ENCODE results near the gene ANKRD55.
"Not testable (repeated sequence)": the region's sequence is repeated elsewhere in the genome, so short reads cannot be mapped to it uniquely, and the experiment has no call there.

The ANKRD55 gene

GRCh38 chr5:56142614-56143372 lies 90.3 kb downstream of the ANKRD55 start:
- DNase-seq: peak; percentile 41

- DNase-seq: no peak
These were observed 90.9 kb downstream of the ANKRD55 start for GRCh38 chr5:56142233-56142613.

GRCh38 chr5:56140073-56140472 lies 93.1 kb downstream of the ANKRD55 start:
- no peak for DNase-seq

- no peak for DNase-seq
These were observed 102.5 kb downstream of the ANKRD55 start for GRCh38 chr5:56130664-56131063.

- DNase-seq: no peak
These were observed 103.8 kb downstream of the ANKRD55 start for GRCh38 chr5:56129288-56129687.

- DNase-seq: peak; percentile 68
These were observed 105.0 kb downstream of the ANKRD55 start for GRCh38 chr5:56128113-56128512.

GRCh38 chr5:56126487-56127179 lies 106.5 kb downstream of the ANKRD55 start:
- DNase-seq: no peak

DNA sequence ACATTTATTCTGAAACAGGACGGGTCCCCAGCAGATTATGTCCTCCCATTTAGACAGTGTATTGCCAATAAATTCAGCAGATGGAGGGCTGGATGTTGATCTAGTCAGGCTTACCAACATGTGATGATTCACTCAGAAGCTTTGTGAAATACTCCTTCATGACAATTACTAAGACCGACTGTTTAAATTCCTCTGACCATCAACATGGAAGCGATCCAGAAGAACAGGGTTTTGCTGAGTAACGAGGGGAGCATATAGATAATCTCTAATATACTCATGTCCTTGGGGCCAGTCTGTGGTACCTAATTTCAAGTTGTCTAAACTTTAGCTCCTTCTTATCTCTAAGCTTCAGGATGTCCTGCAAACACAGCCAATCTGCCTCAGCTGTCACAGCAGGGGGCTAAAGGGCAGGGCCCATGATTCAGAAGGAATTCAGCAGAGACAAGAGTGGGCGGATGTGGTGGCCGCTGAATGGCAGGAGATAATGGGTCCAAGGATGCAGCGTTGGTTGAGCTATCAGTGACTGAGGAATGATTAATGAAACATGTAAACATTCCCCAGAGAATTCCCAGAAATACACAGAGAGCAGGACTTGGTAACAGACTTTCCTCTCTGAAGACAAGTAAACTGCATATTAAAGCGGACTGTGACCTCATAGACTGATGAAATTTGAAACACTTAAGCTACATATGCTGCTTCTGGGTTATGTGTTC lies 109.4 kb downstream of the ANKRD55 start:
- no peak for DNase-seq

GRCh38 chr5:56122360-56122985 lies 110.7 kb downstream of the ANKRD55 start:
- not testable (repeated sequence) for DNase-seq

DNA sequence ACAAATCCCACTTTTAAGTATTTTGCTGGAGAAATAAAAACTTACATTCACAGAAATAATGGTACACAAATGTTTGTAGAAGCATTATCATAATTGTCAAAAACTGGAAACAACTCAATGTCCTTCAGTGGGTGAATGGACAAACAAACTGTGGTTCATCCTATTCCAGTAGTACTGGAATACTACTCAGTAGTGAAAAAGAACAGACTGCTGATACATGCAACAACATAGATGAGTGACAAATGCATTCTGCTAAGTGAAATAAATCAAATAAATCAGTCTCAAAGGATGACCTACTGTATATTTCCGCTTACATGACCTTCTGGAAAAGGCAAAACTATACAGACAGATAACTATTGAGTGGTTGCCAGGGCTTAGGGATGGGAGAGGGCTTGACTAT lies 114.1 kb downstream of the ANKRD55 start:
- no peak for DNase-seq

DNA sequence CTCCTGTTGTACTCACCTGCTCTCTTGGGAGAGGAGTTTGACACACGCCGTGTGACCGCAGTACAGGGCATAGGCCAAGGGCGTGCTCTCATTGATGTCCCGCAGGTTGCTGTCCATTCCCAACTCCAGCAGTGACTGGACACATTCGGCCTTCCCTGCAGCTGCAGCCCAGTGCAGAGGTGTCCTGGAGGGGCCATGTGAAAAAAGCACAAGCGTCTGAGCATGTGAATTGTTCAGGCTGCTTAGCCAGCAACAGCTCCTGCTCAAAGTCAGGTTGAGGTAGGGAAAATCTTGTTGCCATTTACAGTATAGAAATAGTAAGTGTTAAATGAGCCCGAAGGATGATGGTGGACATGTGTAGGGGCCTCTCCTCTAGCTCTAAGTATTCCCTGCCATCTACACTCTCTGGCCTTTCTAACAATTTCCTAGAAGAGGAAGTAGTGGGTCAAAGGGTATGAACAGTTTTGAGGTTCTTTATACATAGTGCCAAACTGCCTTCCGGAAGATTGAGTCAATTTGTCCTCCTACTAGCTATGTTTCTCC lies 116.5 kb downstream of the ANKRD55 start:
- DNase-seq: no peak

DNA sequence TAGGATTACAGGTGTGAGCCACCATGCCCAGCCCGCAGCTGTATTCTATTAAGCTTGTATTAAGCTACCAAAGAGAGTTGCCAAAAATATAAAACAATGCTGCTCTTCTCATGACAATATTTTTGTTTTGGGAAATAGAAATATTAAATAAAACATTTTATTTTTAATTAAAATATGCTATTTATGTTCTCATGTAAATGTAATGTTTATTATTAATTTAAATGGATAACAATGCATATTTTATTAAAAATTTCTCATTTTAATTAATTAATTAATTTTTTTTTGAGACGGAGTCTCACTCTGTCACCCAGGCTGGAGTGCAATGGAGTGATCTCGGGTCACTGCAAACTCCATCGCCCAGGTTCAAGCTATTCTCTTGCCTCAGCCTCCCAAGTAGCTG lies 117.5 kb downstream of the ANKRD55 start:
- no peak for DNase-seq

DNA sequence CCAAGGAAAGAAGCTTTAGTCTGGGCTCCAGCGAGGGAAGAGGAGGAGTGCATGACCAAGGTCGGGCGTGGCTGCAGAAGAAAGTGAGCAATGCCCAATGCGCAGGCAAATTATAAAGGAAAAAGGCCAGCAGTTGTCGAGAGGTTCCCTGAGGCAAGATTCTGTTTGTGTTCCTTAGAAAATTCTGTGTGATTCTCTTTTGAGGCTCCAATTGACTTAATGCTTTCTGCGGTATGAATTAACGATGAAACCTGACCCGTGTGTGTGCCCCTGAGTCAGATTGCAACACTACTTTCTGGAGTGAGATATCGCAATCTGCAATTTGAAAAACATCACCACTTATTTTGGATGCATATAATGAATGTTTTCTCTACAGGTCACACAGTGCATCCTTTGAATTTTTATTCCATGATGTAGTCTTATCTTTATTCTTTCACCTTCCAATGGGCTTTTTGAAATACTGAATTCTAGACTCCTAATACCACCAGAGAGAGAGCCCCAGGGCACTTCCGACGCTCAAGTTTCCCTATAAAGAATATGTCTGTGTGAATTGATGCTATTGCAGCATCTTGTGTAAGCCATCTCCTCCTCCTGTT lies 120.5 kb downstream of the ANKRD55 start:
- DNase-seq: no peak

DNA sequence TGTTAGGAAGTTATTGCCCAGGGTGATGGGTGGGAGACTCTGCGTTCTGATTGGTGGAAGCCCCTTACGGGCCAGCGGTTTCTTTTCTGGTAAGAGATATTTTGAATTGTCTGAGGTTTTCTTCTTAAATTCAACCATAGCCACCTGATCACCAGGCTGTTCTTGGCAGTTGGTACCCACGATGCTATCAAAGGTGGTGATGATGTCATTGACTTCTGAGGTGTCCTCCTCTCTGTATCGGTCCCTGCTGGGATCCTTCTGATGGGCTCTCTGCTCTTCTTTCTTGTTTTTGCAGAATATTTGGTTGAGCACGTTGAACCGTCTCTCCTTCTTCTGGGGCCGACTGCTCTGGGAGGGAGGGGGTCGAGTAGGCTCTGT lies 121.7 kb downstream of the ANKRD55 start:
- DNase-seq: no peak

DNA sequence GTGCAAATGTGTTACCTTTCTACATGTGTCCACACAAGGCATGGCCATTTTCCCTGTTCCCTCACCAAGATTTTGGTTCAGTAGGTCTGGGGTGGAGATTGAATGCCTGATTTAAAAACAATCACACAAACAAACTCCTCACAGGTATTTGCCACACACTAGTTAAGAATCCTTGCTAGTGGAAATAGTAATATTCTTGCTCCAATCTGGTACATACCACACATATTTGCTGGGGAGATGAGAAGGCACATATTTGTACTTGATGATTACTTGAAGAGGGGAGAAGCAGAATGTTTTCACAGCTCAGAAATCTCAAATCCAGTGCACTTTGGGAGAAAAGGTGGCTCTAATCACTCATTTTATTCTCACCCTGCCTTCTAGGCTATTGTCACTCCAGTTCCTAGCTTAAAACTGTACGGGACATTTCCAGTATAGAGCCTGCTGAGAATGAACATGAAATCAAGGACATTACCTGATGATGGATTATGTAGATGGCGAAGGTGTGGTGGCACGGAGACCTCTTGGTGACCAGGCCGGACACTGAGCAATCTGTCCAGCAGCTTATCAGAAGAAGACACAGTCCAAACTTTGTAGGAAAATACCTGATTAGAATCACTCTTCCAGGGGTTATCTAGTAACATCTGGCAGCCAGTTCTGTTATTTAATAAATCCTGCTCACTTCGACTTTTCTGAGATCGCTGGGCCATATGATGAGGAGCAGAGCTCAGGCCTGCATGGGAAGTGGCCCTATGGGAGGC lies 122.3 kb downstream of the ANKRD55 start:
- DNase-seq: no peak

DNA sequence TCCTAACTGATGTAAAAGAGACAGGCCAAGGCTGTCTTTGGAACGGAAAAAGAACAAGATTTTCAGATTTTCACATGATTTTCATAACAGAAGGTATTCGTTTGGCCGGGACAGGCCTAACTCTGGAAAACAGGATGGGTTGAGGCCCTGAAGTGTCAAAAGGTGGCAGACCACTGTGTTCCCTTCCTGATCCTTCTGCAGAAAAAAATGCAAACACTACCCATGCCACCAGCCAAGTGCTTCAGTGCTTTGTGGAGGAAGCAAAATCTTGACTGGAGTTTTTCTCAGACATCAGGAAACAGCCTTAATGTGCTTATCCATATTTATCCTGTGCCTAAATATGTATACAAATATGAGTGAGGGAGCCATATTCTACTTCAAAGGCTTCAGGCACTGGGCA lies 124.9 kb downstream of the ANKRD55 start:
- DNase-seq: no peak

- no peak for DNase-seq
These were observed 126.3 kb downstream of the ANKRD55 start for GRCh38 chr5:56106837-56107236.

GRCh38 chr5:56105511-56106291 lies 127.4 kb downstream of the ANKRD55 start:
- DNase-seq: no peak

- DNase-seq: no peak
These were observed 130.2 kb downstream of the ANKRD55 start for GRCh38 chr5:56102889-56103288.

DNA sequence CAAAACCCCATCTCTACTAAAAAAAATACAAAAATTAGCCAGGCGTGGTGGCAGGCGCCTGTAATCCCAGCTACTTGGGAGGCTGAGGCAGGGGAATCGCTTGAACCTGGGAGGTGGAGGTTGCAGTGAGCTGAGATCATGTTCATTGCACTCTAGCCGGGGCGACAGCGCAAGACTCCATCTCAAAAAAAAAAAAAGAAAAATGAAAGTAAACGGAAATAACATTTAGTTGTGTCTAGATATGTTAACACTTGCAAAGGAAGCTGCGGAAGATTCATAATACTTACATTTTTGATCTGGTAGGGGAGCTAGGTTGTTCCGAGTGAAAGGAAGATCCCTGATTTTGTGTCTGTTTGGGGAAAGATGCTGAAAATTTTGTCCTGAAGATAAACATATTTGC lies 130.9 kb downstream of the ANKRD55 start:
- peak; percentile 56 for DNase-seq

- DNase-seq: no peak
These were observed 131.9 kb downstream of the ANKRD55 start for GRCh38 chr5:56101180-56101579.
